Transverse colon (tissue), 4 donors: ENCODE measurements around the gene BNIP5. TPM values are rescaled to one million over a fixed set of nuclear protein-coding genes. Genes with fewer than 3 reads are reported as not detected.

Experiments
- DNase-seq: peaks from one replicate; pipeline ENCODE4 v3.0.0-alpha.2; 2019
- H3K27ac ChIP-seq, 4 donors: fragments of 200-600 bp; sonication (generic); 2 replicates each; pipeline ENCODE4 v1.5.1; 2016 to 2018; ENCODE audit warnings: inconsistent platforms in 4 of 4
- H3K27me3 ChIP-seq: fragments of 200-600 bp; sonication (generic); 2 replicates; pipeline ENCODE4 v1.5.1; 2017; ENCODE audit warnings: inconsistent platforms
- H3K36me3 ChIP-seq, 4 donors: fragments of 200-600 bp; sonication (generic); 2 replicates each; pipeline ENCODE4 v1.5.1; 2017 to 2019; ENCODE audit warnings: inconsistent platforms in 4 of 4
- H3K4me1 ChIP-seq, 4 donors: fragments of 200-600 bp; sonication (generic); 2 replicates each; pipeline ENCODE4 v1.5.1; 2017 to 2020; ENCODE audit warnings: inconsistent platforms in 4 of 4
- H3K4me3 ChIP-seq, 4 donors: fragments of 200-600 bp; sonication (generic); 1 replicate in 1 of 4; 2 replicates in 3 of 4; pipeline versions ENCODE4 v1.5.1 to v1.6.1; 2017 to 2019; ENCODE audit warnings: inconsistent platforms in 4 of 4
- H3K9me3 ChIP-seq, 2 donors: fragments of 200-600 bp; sonication (generic); 2 replicates each; pipeline ENCODE4 v1.5.1; 2017 to 2019; ENCODE audit warnings: inconsistent platforms in 2 of 2
- EP300 ChIP-seq: sonication (generic); formaldehyde crosslinking; IDR thresholded peaks from one replicate; pipeline ENCODE4 v1.6.1; 2017; ENCODE audit warnings: antibody characterized with exemption, low read depth
- POLR2A ChIP-seq: fragments of 450-650 bp; IDR thresholded peaks from one replicate; pipeline ENCODE4 v1.6.1; 2016; ENCODE audit warnings: antibody characterized with exemption, mild to moderate bottlenecking, moderate library complexity
- POLR2AphosphoS5 ChIP-seq, 3 donors: sonication (generic); formaldehyde crosslinking; IDR thresholded peaks; one replicate each; pipeline ENCODE4 v1.6.1; 2016; ENCODE audit warnings: antibody characterized with exemption in 3 of 3
- WGBS, 2 donors: methylation state at CpG; one replicate each; pipeline ENCODE4 v1.1.5; 2018; ENCODE audit warnings: low coverage in 1 of 2; 5-methylcytosine and 5-hydroxymethylcytosine counted together
- in situ Hi-C, 4 donors: fragments of 200-750 bp; cut with MboI; loops; one replicate each; pipeline versions ENCODE4 v1.15.0 to v1.15.1; 2017; ENCODE audit warnings: low sequenced_read_pairs in 3 of 4, low pct_ligation_motif_present in 1 of 4, low pct_unique_long_range_greater_than_20kb in 1 of 4
- intact Hi-C: fragments of 100-400 bp; cut with DNase I; formaldehyde crosslinking; loops from one replicate; pipeline ENCODE4 v1.15.1; 2023; ENCODE audit warnings: low total_unique reads
- total RNA-seq, 4 donors: library from RNA; depleted of rRNA; stranded (reverse); fragments of >200 nt; gene quantifications; one replicate each; pipeline ENCODE4 v1.1.0, GENCODE V29; 2016
- TF ChIP-seq, protein P1 (sequence below), 5 experiments: fragments of 200-600 bp in 3 of 5; fragments of 450-650 bp in 2 of 5; sonication (generic) in 3 of 5; IDR thresholded peaks; 1 replicate in 2 of 5; 2 replicates in 3 of 5; pipeline ENCODE4 v1.5.1; 2016 to 2017; ENCODE audit warnings: antibody characterized with exemption in 5 of 5, inconsistent platforms in 3 of 5, mild to moderate bottlenecking in 2 of 5, moderate library complexity in 1 of 5

BNIP5 gene
- total RNA-seq, 4 donors from 2014 or later, result 6.0 to 23.6 (median 14.1) TPM

DNA sequence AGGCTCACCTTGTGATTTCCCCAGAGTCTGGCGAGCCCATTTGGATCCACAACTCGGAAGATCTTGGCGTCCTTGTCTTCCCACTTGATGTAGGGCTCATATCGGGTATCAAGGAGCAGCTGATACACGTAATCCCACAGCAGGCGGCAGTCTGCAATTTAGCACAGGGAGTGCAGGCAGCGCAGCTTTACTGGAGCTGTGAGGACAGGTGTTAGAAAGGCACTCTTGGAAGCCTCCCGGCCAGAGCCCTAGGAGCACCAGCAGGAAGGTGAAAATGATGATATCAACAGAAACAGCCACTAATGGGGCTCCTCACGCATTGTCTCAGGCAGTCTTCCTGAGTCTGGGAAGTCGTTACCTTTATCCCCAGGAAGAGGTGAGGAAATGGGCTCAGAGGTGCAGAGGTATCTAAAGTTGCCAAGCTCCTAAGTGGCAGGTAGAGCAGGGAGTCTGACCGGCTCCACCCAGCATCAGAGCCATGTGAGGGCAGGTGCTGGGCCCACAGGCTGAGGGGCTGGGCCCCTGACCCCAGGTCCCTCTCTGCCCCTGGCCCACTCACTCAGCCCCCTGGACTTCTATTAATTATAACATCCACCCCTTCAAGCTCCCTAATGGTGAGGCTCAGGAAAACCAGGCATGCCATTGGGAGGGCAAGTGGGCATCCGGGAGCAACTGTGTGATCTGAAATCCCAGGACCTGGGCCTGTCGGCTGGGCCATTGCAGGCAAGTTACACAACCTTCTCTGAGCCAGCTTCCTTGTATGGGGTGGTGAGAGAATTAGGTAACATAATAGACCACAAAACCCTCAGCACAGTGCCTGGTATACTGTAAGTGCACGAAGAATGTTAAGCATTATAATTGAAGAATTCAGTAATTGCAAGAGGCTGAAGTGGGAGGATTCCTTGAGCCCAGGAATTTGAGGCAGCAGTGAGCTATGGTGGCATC lies 32.5 kb upstream of the BNIP5 start:
- no peak for DNase-seq
- no peaks in the 10 kb centered on the region for H3K36me3 ChIP-seq
- in situ Hi-C loops, result loop anchor here in 3 of 4 donors (10.0 to 25.0 kb wide), 3 partner anchors 64 to 357 kb away; partner anchors contain the start of gene SLC26A8 (in 2 of the 3)
- intact Hi-C loops, result no loop called here
- H3K9me3 ChIP-seq, result no peaks in the 10 kb centered on the region
- no peak for TF ChIP-seq EP300
- TF ChIP-seq, protein P1, sequence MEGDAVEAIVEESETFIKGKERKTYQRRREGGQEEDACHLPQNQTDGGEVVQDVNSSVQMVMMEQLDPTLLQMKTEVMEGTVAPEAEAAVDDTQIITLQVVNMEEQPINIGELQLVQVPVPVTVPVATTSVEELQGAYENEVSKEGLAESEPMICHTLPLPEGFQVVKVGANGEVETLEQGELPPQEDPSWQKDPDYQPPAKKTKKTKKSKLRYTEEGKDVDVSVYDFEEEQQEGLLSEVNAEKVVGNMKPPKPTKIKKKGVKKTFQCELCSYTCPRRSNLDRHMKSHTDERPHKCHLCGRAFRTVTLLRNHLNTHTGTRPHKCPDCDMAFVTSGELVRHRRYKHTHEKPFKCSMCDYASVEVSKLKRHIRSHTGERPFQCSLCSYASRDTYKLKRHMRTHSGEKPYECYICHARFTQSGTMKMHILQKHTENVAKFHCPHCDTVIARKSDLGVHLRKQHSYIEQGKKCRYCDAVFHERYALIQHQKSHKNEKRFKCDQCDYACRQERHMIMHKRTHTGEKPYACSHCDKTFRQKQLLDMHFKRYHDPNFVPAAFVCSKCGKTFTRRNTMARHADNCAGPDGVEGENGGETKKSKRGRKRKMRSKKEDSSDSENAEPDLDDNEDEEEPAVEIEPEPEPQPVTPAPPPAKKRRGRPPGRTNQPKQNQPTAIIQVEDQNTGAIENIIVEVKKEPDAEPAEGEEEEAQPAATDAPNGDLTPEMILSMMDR (IDR thresholded peaks at IDR 0.05), result no peak
- TF ChIP-seq POLR2AphosphoS5 (IDR thresholded peaks at IDR 0.05), result no peak
- TF ChIP-seq POLR2A, result no peak
- H3K27ac ChIP-seq, result no peak overlapping the region
- H3K27me3 ChIP-seq, result no peaks in the 10 kb centered on the region
- no peak overlapping the region for H3K4me3 ChIP-seq
- H3K4me1 ChIP-seq, result no peaks in the 10 kb centered on the region
- WGBS, 2 donors, result 88% methylated on average over 14 of the region's 14 CpGs; no CpG with 5 or more reads in 1 of the 2 donors

DNA sequence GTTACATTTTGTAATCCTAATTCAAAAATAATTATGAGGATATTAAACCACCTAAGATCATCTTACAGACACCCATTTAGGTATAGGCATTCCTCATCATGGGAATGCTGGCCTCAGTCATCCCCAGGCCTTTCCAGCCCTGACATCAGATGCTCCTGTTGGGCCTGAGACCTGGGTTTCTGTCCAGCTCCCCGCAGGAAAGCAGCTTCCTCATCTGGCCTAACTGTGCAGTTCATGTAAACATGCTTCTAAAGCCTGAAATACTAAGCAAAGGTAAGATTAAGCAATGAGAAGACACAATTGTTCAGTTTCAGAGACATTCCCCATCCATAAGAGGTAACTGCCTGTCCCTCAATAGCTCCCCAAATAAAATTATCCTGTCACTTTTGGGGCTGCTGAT lies 31.7 kb upstream of the BNIP5 start:
- intact Hi-C loops (no loop called here), in situ Hi-C loops (loop anchor here in 3 of 4 donors (10.0 to 25.0 kb wide), 3 partner anchors 64 to 356 kb away; partner anchors contain the start of gene SLC26A8 (in 2 of the 3))
- H3K9me3 ChIP-seq, result no peaks in the 10 kb centered on the region
- H3K4me3 ChIP-seq, result no peak overlapping the region
- H3K36me3 ChIP-seq, result no peaks in the 10 kb centered on the region
- no peak for DNase-seq
- H3K27ac ChIP-seq, result no peak overlapping the region
- TF ChIP-seq POLR2AphosphoS5 (IDR thresholded peaks at IDR 0.05) (no peak), POLR2A (no peak), EP300 (no peak)
- TF ChIP-seq, protein P1 (IDR thresholded peaks at IDR 0.05), result no peak
- H3K4me1 ChIP-seq, result no peaks in the 10 kb centered on the region
- WGBS, 2 donors, result 82 to 88% methylated on average over 1 of the region's 1 CpG
- no peaks in the 10 kb centered on the region for H3K27me3 ChIP-seq

GRCh38 chr6:36367743-36368142 lies 31.1 kb upstream of the BNIP5 start:
- Histone ChIP-seq H3K27ac (no peak overlapping the region), H3K4me1 (no peaks in the 10 kb centered on the region), H3K36me3 (no peaks in the 10 kb centered on the region), H3K4me3 (no peak overlapping the region), H3K9me3 (no peaks in the 10 kb centered on the region), H3K27me3 (no peaks in the 10 kb centered on the region)
- TF ChIP-seq POLR2AphosphoS5 (IDR thresholded peaks at IDR 0.05), result no peak
- no peak for TF ChIP-seq EP300
- TF ChIP-seq, protein P1 (IDR thresholded peaks at IDR 0.05), result no peak
- TF ChIP-seq POLR2A, result no peak
- 81% methylated on average over 3 of the region's 3 CpGs; no CpG with 5 or more reads in 1 of the 2 donors for WGBS, 2 donors
- in situ Hi-C loops, result loop anchor here in 3 of 4 donors (10.0 to 25.0 kb wide), 3 partner anchors 63 to 355 kb away; partner anchors contain the start of gene SLC26A8 (in 2 of the 3)
- DNase-seq, result no peak
- intact Hi-C loops, result no loop called here
